GM18519 (cell line): ENCODE data around the gene PITPNM1.
"Not testable (repeated sequence)": the region's sequence is repeated elsewhere in the genome, so short reads cannot be mapped to it uniquely, and the experiment has no call there.

Source experiments
- ATAC-seq: cut with Tn5 transposase; IDR thresholded peaks from one replicate; pipeline ENCODE4 v1.9.1; 2021; ENCODE audit warnings: mild to moderate bottlenecking, moderate library complexity; ENCODE audit not compliant: unreplicated experiment, low FRiP score

PITPNM1 gene

DNA sequence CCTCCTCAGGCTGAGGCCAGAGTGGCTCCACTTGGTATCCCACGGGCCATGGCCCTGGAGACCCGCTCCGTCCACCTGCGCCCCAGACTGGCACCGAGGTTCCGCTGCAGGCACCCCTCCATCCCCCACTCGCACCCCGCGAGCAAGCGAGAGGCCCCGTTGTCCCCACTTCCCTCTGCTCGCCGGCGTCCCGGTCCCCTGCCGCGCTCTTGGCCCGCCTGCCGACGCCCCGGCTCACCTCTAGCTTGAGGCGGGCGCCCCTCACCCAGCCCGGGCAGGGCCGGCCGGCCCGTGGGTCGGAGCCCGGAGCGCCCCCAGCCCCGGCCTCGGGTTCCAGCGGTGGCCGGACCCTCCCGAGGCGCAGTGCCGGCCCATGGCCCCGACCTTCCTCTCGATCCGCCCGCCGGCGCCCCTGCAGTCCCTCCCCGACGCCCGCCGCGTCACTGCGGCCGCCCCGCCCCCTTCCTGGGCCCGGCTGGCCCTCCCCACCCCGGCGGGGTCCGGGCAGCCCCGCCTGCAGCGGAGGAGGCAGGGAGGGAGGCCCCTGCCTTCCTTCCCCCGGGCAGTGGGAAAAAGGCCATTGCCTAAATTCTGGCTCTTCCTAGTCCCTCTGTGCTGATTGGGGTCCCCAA lies at the start of gene PITPNM1:
Gene PITPNM1 (minus strand): TSS at position 414 of the 632 bp plus-strand sequence. CDS start 1,183 bp downstream, outside the sequence.
- no peak for ATAC-seq

DNA sequence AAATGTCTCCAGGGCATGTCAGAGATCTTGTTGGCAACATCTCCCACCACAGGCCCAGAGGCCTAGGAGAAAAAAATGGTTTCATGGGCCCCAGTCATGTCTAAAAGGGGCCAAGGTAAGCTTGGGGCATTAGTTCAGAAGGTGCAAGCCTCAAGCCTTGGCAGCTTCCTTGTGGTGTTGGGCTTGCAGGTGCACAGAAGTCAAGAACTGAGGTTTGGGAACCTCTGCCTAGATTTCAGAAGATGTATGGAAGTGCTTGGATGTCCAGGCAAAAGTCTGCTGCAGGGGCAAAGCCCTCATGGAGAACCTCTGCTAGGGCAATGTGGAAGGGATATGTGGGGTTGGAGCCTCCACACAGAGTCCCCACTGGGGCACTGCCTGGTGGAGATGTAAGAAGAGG lies 46.5 kb upstream of the PITPNM1 start:
- not testable (repeated sequence) for ATAC-seq

DNA sequence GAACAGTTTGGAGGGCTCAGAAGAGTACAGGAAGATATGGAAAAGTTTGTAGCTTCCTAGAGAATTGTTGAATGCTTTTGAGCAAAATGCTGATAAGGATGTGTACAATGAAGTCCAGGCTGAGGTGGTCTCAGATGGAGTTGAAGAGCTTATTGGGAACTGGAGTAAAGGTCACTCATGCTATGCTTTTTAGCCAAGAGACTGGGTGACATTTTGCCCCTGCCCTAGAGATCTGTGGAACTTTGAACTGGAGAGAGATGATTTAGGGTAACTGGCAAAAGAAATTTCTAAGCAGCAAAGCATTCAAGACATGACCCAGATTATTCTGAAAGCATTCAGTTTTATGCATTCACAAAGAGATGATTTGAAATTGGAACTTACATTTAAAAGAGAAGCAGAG lies 46.0 kb upstream of the PITPNM1 start:
- ATAC-seq = no peak

DNA sequence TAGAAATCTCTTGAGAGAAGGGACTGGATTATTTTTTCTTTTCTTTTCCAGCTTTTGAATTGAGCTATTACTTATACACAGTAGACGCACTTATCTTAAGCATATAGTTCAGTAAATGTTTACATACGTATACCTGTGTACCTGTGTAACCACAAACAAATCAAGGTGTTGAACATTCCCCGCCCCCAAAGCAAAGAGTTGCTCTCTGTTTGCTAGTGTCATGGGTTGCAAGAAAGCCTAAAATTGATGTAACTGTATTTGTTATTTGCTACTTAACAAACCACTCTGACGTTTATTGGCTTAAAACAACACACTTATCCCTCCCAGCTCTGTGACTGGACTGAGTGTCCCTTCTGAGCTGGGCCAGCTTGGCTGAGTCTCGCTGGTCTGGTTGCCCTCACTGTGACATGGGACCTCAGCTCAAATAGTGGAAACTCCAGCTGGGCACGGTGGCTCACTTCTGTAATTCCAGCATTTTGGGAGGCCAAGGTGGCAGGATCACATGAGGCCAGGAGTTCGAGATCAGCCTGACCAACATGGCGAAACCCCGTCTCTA lies 43.5 kb upstream of the PITPNM1 start:
- ATAC-seq = no peak

DNA sequence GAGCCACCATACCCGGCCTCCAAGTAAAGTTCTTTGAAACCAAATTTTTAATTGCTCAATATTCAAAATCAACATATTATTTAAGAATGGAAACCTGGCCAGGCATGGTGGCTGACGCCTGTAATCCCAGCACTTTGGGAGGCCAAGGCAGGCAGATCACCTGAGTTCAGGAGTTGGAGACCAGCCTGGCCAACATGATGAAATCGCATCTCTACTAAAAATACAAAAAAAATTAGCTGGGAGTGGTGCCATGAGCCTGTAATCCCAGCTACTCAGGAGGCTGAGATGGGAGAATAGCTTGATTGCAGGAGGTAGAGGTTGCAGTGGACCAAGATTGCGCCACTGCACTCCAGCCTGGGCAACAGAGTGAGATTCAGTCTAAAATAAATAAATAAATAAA lies 42.9 kb upstream of the PITPNM1 start:
- not testable (repeated sequence) for ATAC-seq

DNA sequence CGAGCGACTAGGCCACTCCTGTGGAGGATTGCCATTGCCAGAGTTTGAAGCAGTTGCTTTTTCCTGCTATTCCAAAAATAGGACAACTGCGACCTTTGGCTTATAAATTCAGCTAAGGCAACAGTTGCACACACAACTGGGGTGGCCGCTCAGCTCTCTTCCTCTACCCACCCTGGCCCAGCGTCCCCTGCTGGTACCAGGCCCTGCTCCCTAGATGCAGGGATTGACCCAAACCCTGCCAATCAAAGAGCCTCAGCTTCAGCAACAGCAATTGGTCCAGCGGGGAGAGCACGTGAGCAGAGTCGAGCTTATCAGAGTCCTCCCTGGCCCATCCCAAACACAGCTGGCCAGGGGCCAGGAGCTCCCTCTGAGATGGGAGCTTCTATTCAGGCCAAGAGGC lies 40.1 kb upstream of the PITPNM1 start:
- ATAC-seq = no peak

DNA sequence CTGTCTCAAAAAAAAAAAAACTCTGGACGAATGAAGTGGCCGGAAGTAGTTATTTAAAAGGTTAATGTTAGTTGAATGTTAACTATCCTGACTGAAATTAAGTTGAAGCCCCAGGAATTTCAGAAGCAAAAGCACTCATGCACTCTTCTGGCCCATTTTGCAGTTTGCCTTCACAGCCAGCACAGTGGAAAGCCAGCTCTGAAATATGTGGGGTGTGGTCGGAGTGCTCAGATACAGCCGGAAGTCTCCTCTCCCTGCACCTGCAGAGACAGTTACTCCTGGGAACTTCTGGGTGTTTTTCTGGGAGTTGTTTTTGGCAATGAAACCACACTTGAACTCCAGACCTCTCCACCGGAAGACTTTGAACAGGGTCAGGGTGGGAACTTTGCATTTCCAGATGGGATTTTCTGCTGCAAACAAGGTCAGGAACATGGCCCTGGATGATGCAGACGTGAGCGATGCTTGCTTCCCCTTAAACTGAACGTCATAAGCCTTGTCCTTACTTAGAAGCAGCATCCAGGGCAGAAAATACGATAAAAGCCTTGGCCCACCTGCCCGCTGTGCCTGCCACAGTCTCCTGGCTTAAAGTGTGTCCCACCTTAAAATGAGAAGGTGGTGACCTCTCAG lies 39.6 kb upstream of the PITPNM1 start:
- no peak for ATAC-seq

DNA sequence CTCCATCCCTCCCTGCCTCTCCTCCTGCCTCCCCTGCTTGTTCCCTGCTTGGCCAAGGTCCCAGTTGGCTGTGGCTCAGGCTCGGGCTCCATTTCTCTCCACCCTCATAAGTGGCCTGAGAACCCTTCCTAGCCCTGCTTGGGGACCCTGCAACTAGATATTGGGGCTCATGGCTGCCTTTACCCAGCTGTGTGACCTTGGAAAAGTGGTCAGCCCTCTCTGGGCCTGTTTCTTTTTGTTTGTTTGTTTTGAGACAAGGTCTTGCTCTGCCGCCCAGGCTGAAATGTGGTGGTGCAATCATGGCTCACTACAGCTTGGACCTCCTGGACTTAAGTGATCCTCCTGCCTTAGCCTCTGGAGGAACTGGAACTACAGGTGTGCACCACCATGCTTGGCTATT lies 38.4 kb upstream of the PITPNM1 start:
- ATAC-seq = no peak

DNA sequence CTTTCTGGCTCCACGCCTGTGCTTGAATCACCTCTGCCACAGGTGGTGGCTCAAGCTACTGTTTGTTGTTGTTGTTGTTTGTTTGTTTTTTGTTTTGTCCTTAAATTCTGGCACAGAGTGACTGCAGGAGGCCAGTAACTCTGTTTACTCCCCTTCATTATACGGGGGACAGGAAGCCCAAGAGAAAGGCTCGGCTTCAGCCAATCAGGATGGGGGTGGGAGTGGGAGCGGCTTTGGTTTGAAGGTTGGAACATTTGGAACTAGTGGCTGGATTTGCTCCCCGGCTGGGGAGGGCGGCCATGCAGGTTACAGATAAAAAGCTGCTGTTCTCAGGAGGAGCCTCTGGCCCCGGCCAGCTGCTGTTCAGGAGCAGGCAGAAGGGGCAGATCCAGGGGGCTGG lies 37.8 kb upstream of the PITPNM1 start:
- no peak for ATAC-seq

DNA sequence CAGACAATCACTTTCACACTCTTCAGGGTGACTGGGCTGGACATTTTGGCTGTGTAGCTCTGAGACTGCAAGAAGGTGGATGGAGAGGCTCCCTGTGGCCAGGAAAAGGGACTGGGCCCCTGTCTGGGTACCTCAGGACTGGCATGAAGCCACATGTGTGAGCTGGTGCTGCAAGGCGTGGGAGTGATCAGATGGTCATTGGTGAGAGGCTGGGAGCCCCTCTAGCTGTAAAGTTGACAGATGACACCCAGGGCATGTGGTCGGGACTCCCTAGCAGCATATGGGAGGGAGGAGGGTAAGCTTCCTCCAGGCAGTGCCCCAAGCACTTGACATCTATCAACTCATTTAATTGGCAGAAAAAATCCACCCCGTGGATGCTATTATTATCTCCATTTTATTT lies 37.0 kb upstream of the PITPNM1 start:
- ATAC-seq = no peak

DNA sequence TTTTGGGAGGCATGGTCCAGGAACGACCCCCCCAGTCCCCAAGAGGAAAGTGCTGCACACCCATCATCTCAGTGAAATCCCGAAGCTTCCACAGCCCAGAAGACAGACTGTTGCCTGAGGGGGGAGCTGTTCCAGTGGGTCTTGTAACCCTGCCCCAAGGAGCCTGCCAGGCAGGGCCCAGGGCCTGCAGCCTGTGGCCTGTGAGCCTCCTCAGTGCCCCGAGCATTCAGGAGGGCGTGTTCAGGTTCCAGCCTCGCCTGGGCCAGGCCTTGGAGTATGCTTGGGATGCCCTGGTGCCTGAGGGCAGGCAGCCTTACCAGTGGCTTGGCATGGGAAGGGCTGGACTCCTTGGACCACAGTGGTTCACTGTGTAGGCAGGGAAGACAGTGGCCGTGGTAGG lies 36.0 kb upstream of the PITPNM1 start:
- ATAC-seq = no peak

DNA sequence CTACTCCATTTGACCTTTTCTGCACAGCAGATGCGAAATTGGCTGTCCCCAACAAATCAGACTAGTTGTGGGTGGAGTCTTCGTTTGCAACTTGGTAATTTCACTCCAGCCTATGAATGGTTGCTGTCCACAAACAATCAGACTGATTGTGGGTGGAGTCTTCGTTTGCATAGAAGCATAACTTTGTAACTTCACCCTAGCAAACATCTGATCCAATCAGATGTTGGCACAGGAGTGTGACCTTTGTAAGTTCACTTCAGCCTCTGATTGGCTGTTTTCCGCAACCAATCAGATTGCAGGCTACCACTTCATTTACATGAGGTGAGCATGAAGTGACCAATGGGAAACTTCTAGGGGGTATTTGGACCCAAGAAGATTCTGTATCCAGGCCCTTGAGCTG lies 34.4 kb upstream of the PITPNM1 start:
- no peak for ATAC-seq

DNA sequence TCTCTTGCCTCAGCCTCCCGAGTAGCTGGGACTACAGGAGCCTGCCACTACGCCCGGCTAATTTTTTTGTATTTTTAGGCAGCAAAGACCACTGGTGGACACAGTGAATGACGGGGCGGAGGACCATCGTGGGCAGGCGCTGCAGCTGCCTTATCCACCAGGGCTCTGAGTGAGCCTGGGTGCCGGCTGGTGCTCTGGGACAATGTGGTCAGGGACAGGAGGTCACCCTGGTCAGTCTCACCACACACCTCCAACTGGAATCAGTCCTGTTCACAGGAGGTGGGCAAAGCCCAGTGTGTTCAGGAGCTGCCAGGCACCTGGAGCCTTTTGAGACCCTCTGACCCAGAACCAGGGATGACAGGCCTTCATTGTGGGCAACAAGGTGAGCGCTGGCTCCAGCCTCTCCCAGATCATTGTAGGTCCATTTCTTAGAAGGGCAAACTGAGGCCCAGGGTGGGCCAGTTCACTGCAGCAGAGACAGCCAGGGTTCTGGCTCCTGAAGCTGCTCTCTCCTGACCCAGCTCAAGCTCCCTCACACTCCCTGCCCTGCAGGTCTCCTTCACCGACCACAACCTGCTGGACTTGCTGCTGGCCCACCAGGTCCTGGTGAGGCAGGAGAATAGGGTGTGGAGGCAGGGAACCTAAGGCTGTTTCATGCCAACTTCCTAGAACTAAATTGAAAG lies 33.8 kb upstream of the PITPNM1 start:
- ATAC-seq = no peak

DNA sequence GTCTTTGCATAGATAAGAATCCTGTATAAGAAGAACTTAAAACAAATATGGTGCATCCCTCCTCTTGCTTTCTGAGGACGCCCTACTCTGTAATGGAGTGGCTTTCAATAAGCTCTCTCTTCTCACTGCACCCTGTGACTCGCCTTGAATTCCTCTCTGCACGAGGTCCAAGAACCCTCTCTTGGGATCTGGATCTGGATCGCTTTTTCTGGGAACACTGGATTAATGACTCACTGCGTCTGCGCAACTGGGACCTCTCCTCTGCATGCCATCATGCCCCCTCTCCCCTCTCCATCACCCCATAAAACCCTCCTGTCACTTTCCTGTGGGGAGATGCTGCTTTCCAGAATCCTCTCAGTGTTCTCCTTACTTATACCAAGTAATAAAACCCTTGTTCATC lies 33.1 kb upstream of the PITPNM1 start:
- no peak for ATAC-seq

DNA sequence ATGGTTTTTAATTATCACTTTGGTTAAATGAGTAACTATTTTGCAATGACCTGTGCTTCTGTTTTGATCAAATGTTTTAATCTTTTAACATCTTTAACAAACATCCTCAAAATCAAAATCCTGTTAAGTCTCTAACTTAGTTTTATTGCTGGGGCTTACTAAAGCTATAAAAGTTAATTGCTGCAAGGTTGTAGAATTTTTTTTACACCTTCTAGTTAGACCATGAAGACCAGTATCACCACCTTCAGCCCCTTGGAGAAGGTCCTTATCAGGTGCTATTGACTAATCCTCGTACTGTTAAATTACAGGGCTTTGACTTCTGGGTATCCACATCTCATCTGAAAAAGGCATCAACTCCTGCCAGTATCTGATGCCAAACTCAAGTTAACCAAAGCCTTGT lies 30.4 kb upstream of the PITPNM1 start:
- ATAC-seq = no peak

DNA sequence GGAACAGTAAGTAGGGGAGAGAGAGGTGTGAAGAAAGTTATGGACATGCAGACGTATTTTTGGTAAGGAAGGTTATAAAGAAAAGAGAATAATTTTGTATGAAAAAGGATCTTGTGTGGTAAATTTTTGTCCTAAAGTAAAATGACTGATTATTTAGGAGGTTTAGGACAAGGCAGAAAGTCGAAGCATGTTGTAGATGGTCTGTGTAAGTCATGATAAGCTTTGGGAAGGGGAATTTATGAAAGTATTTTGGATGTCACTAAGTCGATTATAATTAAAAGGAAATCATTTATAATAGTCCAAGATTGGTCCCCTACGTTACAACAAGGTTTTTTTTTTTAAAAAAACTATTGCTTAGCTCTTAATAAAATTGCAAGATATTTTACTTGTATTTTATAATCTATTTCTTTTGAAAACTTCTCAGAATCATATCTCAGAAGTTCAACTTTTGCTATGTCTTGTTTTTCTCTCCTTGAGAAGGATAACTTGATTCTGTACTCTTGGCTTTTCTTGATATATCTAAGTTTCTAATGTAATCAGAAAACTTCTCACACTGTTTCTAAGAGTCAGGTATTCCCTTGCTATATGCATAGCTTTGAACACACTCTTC lies 29.0 kb upstream of the PITPNM1 start:
- no peak for ATAC-seq

DNA sequence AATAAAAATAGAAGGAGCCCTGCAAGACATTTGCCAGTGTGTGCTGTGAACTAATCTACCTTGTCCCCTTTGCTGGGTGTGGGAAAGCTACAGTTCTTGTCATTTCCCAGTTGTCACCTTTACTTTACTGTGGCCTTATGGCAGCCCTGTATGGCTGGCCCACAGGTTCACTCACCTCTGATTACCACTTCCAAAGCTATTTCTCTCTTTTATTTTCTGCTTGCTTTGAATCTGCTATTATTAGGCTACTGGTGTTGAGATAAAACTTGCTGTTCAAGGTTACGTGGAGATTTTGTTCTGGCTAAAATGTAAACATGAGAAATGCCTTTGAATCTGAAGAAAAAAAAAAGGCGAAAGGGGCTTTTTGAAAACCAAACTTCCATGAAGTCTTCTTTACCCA lies 27.7 kb upstream of the PITPNM1 start:
- ATAC-seq = no peak

DNA sequence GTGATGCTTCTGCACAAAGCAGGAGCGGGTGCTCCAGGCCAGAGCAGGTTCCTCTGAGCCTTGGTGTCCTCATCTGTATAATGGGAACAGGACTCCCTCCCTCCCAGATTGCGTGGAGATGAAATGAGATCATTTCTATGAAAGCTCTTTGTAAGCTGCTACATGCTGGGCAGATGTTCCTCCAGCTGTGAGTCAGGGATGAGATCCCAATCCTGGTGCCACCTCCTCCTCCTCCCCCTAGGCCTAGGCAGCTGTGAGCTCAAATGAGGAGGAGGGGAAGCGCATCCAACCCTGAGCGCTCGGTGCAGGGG lies 25.1 kb upstream of the PITPNM1 start:
- no peak for ATAC-seq

DNA sequence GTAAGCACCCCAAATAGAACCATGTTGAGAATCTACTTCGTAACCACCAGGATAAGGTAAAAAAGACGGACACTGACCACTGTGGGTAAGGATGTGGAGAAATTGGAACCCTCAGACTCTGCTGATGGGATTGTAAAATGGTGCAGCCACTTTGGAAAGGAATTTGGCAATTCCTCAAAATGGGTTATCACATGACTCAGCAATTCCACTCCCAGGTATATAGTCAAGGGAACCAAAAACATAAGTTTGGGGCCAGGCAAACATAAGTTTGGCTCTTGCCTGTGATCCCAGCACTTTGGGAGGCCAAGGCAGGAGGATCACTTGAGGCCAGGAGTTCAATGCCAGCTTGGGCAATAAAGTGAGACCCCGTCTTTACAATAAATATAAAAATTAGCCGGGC lies 23.2 kb upstream of the PITPNM1 start:
- ATAC-seq = no peak

DNA sequence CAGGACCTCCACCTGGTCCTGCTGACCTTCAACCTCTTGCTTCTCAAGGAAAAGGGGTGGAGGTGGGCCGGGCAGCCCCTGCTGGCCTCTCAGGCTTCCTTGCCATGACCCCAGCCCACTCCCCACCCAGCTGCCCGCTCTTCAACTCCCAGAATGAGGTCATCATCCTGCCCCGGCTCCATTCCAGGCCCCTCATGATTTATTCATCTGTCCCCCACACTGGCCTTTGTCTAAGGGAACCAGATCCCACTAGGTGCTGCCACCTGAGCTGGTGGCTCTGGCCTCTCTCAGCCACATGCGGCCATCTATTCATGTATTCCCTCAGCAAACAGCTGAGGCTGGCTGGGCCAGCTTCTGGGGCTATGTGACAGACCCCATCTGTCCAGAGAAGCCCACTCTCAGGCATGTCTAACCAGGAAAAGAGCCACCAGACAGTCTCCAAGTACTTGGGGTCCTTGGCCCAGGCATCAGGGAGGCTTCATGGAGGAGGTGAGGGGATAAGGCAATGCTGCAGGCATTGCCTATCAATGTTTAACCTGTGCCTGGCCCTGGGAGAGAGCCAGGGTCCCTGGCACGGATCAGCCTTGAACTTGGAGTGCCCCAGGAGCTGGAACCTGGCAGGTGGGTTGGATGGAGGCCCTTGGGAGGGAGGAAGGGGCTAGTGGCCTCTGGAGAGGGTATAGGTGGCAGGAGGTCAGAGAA lies 20.3 kb upstream of the PITPNM1 start:
- no peak for ATAC-seq

DNA sequence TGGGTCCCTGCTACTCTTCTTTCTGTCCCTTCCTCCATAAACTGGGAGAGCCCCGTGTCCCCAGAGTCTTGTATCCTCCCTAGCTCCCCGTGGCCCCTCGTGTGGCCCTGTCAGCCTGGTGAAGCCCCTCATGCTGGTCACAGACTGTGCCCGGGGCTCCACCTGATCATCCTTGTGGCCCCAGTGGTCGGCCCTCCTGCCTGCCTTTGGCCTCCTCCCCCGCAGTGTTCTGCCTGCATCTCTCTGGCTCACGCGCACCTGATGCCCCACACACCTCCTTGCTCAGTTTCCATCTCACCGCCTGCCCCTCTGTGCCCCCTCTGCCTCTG lies 19.3 kb upstream of the PITPNM1 start:
- ATAC-seq = no peak
